Stimulated activated CD4-positive, alpha-beta T cell treated with anti-CD3 and anti-CD28 coated beads, Interleukin-4, amount 100 ng/mL, for 1 hour (primary cell): ENCODE data around the gene RESP18.
A peak's percentile ranks its signal among the peaks of the same experiment; 100 is the strongest.
"Not testable (repeated sequence)": the region's sequence is repeated elsewhere in the genome, so short reads cannot be mapped to it uniquely, and the experiment has no call there.

ENCODE experiments used
- DNase-seq: peaks from one replicate; pipeline ENCODE4 v3.0.0-alpha.2; 2020

RESP18 gene

GRCh38 chr2:219290381-219291171 is 42.0 kb downstream of the RESP18 start:
- no peak for DNase-seq

- DNase-seq: no peak
Observed at GRCh38 chr2:219289537-219290361, 42.8 kb downstream of the RESP18 start.

GRCh38 chr2:219289195-219289536 is 43.4 kb downstream of the RESP18 start:
- no peak for DNase-seq

- no peak for DNase-seq
Observed at GRCh38 chr2:219287580-219288265, 44.8 kb downstream of the RESP18 start.

- not testable (repeated sequence) for DNase-seq
Observed at GRCh38 chr2:219287116-219287440, 45.5 kb downstream of the RESP18 start.

GRCh38 chr2:219286436-219287115 is 46.0 kb downstream of the RESP18 start:
- no peak for DNase-seq

GRCh38 chr2:219285894-219286425 is 46.6 kb downstream of the RESP18 start:
- DNase-seq: no peak

GRCh38 chr2:219285373-219285735 is 47.2 kb downstream of the RESP18 start:
- no peak for DNase-seq

GRCh38 chr2:219284501-219285372 is 47.8 kb downstream of the RESP18 start:
- DNase-seq: no peak

GRCh38 chr2:219282943-219283581 is 49.5 kb downstream of the RESP18 start:
- DNase-seq: no peak

GRCh38 chr2:219282375-219282774 is 50.2 kb downstream of the RESP18 start:
- DNase-seq: no peak

- no peak for DNase-seq
Observed at GRCh38 chr2:219281588-219281987, 51.0 kb downstream of the RESP18 start.

- DNase-seq: no peak
Observed at GRCh38 chr2:219280651-219281050, 51.9 kb downstream of the RESP18 start.

- DNase-seq: no peak
Observed at GRCh38 chr2:219279916-219280516, 52.5 kb downstream of the RESP18 start.

- peak; percentile 99 for DNase-seq
Observed at GRCh38 chr2:219279151-219279915, 53.2 kb downstream of the RESP18 start, which contains the start of gene DNAJB2. DNAJB2 (plus strand) TSS chr2:219279366; CDS start chr2:219279834, 468 bp downstream.

GRCh38 chr2:219278655-219279150 is 53.8 kb downstream of the RESP18 start:
- no peak for DNase-seq

GRCh38 chr2:219277703-219278654 is 54.6 kb downstream of the RESP18 start:
- peak; percentile 74 for DNase-seq
